GM18907 (cell line): ENCODE data around the gene IGFBP7.

Experiments
- ATAC-seq: cut with Tn5 transposase; IDR thresholded peaks from one replicate; pipeline ENCODE4 v1.9.1; 2021; ENCODE audit warnings: mild to moderate bottlenecking, moderate library complexity; ENCODE audit not compliant: unreplicated experiment

Gene IGFBP7

GRCh38 chr4:57044279-57044678 lies 65.9 kb downstream of the IGFBP7 start:
- ATAC-seq, result no peak

- ATAC-seq, result no peak
Measured at GRCh38 chr4:57043347-57044251, 66.6 kb downstream of the IGFBP7 start.

- no peak for ATAC-seq
Measured at GRCh38 chr4:57042711-57043169, 67.4 kb downstream of the IGFBP7 start.

GRCh38 chr4:57041020-57041419 lies 69.2 kb downstream of the IGFBP7 start:
- ATAC-seq, result no peak

- ATAC-seq, result no peak
Measured at GRCh38 chr4:57040510-57040909, 69.7 kb downstream of the IGFBP7 start.

GRCh38 chr4:57039345-57039744 lies 70.8 kb downstream of the IGFBP7 start:
- ATAC-seq, result no peak

GRCh38 chr4:57037982-57038604 lies 72.1 kb downstream of the IGFBP7 start:
- ATAC-seq, result peak; percentile 77

GRCh38 chr4:57034520-57034919 lies 75.7 kb downstream of the IGFBP7 start:
- ATAC-seq, result no peak

GRCh38 chr4:57023104-57023503 lies 87.1 kb downstream of the IGFBP7 start:
- no peak for ATAC-seq

- ATAC-seq, result no peak
Measured at GRCh38 chr4:57020467-57021101, 89.6 kb downstream of the IGFBP7 start.

GRCh38 chr4:57018980-57019379 lies 91.2 kb downstream of the IGFBP7 start:
- no peak for ATAC-seq

GRCh38 chr4:57013543-57014120 lies 96.6 kb downstream of the IGFBP7 start:
- no peak for ATAC-seq

GRCh38 chr4:56999751-57000150 lies 110.4 kb downstream of the IGFBP7 start:
- ATAC-seq, result no peak

- ATAC-seq, result no peak
Measured at GRCh38 chr4:56995525-56995924, 114.7 kb downstream of the IGFBP7 start.

GRCh38 chr4:56990109-56990905 lies 119.9 kb downstream of the IGFBP7 start:
- no peak for ATAC-seq

- no peak for ATAC-seq
Measured at GRCh38 chr4:56986952-56987351, 123.2 kb downstream of the IGFBP7 start.

GRCh38 chr4:56986192-56986591 lies 124.0 kb downstream of the IGFBP7 start:
- ATAC-seq, result no peak

GRCh38 chr4:56981795-56982201 lies 128.4 kb downstream of the IGFBP7 start:
- no peak for ATAC-seq
